ENCODE results near the gene UTP14C.
"Not testable (repeated sequence)": the region's sequence is repeated elsewhere in the genome, so short reads cannot be mapped to it uniquely, and the experiment has no call there.

The UTP14C gene

DNA sequence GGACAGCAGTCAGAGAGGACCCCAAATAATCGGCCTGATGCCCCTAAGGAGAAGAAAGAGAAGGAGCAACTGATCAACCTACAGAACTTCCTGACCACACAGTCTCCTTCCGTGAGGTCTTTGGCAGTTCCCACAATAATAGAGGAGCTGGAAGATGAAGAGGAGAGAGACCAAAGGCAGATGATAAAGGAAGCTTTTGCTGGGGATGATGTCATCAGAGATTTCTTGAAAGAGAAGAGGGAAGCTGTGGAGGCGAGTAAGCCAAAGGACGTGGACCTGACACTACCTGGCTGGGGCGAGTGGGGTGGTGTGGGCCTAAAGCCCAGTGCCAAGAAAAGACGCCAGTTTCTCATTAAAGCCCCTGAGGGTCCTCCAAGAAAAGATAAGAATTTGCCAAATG lies 5.9 kb downstream of the UTP14C start:
- Histone ChIP-seq H3K36me3 (ENCODE audit: control insufficient read depth in 1 of 2, insufficient read depth in 2 of 2, low read depth in 1 of 2, low read length in 2 of 2) (peaks cover 13 to 36% of the 10 kb centered on the region in 2 experiments), H3K9me3 (ENCODE audit: control insufficient read depth, low read length) (peaks cover 10% of the 10 kb centered on the region), H3K79me1 (replicated peaks; ENCODE audit: low read length, poor library complexity, severe bottlenecking) (peaks cover 35% of the 10 kb centered on the region)
- H3K14ac ChIP-seq (ENCODE audit: low read length in 2 of 2); H3K27me3 ChIP-seq (ENCODE audit: control insufficient read depth in 1 of 2, insufficient read depth in 1 of 2, low read length in 2 of 2); H4K91ac ChIP-seq (ENCODE audit: low read length); H2BK15ac ChIP-seq (ENCODE audit: low read depth, poor library complexity, severe bottlenecking); H3K27ac ChIP-seq (ENCODE audit: low read length, poor library complexity, severe bottlenecking); H3K4ac ChIP-seq (ENCODE audit: low read depth in 1 of 2, low read length in 2 of 2); H2AK5ac ChIP-seq (ENCODE audit: low read length, severe bottlenecking); H3K4me2 ChIP-seq (ENCODE audit: low read length, poor library complexity, severe bottlenecking); H4K8ac ChIP-seq (ENCODE audit: low read length); H3K9ac ChIP-seq (ENCODE audit: low read length); H3K4me3 ChIP-seq (ENCODE audit: insufficient read depth in 1 of 2, low read depth in 1 of 2, low read length in 2 of 2); H3K23ac ChIP-seq (ENCODE audit: low read length in 2 of 2); H3K18ac ChIP-seq (ENCODE audit: low read depth in 1 of 2, low read length in 2 of 2); H2BK5ac ChIP-seq (ENCODE audit: low read depth, low read length, poor library complexity, severe bottlenecking); H2BK120ac ChIP-seq (ENCODE audit: low read depth, low read length); H3K4me1 ChIP-seq (ENCODE audit: control insufficient read depth, insufficient read depth, low read depth, low read length); H2BK12ac ChIP-seq (ENCODE audit: low read length in 2 of 2); DNase-seq; H2AFZ ChIP-seq (ENCODE audit: low read depth, low read length): not testable (repeated sequence)
- 100% methylated on average over 5 of the region's 6 CpGs for WGBS

- no peak overlapping the region for H3K18ac ChIP-seq (ENCODE audit: low read depth in 1 of 2, low read length in 2 of 2)
- H4K91ac ChIP-seq (ENCODE audit: low read length): no peak overlapping the region
- H3K79me1 ChIP-seq (replicated peaks; ENCODE audit: low read length, poor library complexity, severe bottlenecking): peaks cover 19% of the 10 kb centered on the region
- H3K9me3 ChIP-seq (ENCODE audit: control insufficient read depth, low read length): peaks cover 5% of the 10 kb centered on the region
- H3K4ac ChIP-seq (ENCODE audit: low read depth in 1 of 2, low read length in 2 of 2): no peak overlapping the region
- H3K27ac ChIP-seq (ENCODE audit: low read length, poor library complexity, severe bottlenecking): no peak overlapping the region
- peaks cover 5 to 15% of the 10 kb centered on the region in 2 experiments for H3K36me3 ChIP-seq (ENCODE audit: control insufficient read depth in 1 of 2, insufficient read depth in 2 of 2, low read depth in 1 of 2, low read length in 2 of 2)
- H2BK120ac ChIP-seq (ENCODE audit: low read depth, low read length): no peak overlapping the region
- no peak overlapping the region for H3K14ac ChIP-seq (ENCODE audit: low read length in 2 of 2)
- no peak overlapping the region for H4K8ac ChIP-seq (ENCODE audit: low read length)
- 98% methylated on average over 2 of the region's 2 CpGs for WGBS
- H3K4me1 ChIP-seq (ENCODE audit: control insufficient read depth, insufficient read depth, low read depth, low read length): no peaks in the 10 kb centered on the region
- no peaks in the 10 kb centered on the region for H3K27me3 ChIP-seq (ENCODE audit: control insufficient read depth in 1 of 2, insufficient read depth in 1 of 2, low read length in 2 of 2)
- H2AK5ac ChIP-seq (ENCODE audit: low read length, severe bottlenecking): no peak overlapping the region
- H2BK12ac ChIP-seq (ENCODE audit: low read length in 2 of 2): no peak overlapping the region
- H2AFZ ChIP-seq (ENCODE audit: low read depth, low read length): no peak overlapping the region
- no peak overlapping the region for H3K4me2 ChIP-seq (ENCODE audit: low read length, poor library complexity, severe bottlenecking)
- no peak overlapping the region for H3K4me3 ChIP-seq (ENCODE audit: insufficient read depth in 1 of 2, low read depth in 1 of 2, low read length in 2 of 2)
- DNase-seq: no peak
- no peak overlapping the region for H2BK15ac ChIP-seq (ENCODE audit: low read depth, poor library complexity, severe bottlenecking)
- no peak overlapping the region for H3K23ac ChIP-seq (ENCODE audit: low read length in 2 of 2)
- H2BK5ac ChIP-seq (ENCODE audit: low read depth, low read length, poor library complexity, severe bottlenecking): no peak overlapping the region
- no peak overlapping the region for H3K9ac ChIP-seq (ENCODE audit: low read length)
Measured at GRCh38 chr13:52033039-52033438, 8.5 kb downstream of the UTP14C start.

DNA sequence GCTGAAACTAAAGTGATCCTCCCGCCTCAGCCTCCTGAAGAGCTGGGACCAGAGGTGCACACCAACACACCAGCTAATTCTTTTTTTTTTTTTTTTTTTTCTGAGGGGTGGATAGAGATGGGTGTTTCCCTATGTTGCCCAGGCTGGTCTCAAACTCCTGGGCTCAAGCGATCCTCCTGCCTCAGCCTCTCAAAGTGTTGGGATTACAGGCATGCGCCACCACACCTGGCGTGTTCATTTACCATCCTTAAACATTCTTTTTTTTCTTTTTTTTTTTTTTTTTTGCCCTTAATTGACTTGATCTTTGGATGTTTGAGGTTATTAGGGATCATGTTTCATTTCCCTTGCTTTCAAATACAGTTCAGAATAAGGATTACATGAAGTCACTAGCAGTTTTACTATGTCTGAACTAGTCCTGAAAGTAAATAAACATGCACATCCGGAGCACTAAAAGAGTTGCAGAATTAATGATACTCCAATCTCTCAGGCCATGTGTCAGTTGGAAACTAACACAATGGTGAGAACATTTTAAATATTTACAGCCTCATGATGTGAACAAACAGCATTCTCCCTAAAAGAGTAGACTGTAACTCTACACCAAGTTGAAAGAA lies 10.2 kb downstream of the UTP14C start:
- Histone ChIP-seq H3K9me3 (ENCODE audit: control insufficient read depth, low read length) (no peaks in the 10 kb centered on the region), H2AK5ac (ENCODE audit: low read length, severe bottlenecking) (no peak overlapping the region), H3K4me1 (ENCODE audit: control insufficient read depth, insufficient read depth, low read depth, low read length) (no peaks in the 10 kb centered on the region), H4K8ac (ENCODE audit: low read length) (no peak overlapping the region), H2BK12ac (ENCODE audit: low read length in 2 of 2) (no peak overlapping the region), H3K79me1 (replicated peaks; ENCODE audit: low read length, poor library complexity, severe bottlenecking) (peaks cover 16% of the 10 kb centered on the region), H3K4ac (ENCODE audit: low read depth in 1 of 2, low read length in 2 of 2) (no peak overlapping the region), H2BK120ac (ENCODE audit: low read depth, low read length) (no peak overlapping the region), H2AFZ (ENCODE audit: low read depth, low read length) (no peak overlapping the region), H3K18ac (ENCODE audit: low read depth in 1 of 2, low read length in 2 of 2) (no peak overlapping the region), H2BK15ac (ENCODE audit: low read depth, poor library complexity, severe bottlenecking) (no peak overlapping the region), H3K14ac (ENCODE audit: low read length in 2 of 2) (no peak overlapping the region), H3K27me3 (ENCODE audit: control insufficient read depth in 1 of 2, insufficient read depth in 1 of 2, low read length in 2 of 2) (no peaks in the 10 kb centered on the region), H4K91ac (ENCODE audit: low read length) (no peak overlapping the region), H3K23ac (ENCODE audit: low read length in 2 of 2) (no peak overlapping the region), H3K4me2 (ENCODE audit: low read length, poor library complexity, severe bottlenecking) (no peak overlapping the region), H3K9ac (ENCODE audit: low read length) (no peak overlapping the region), H3K4me3 (ENCODE audit: insufficient read depth in 1 of 2, low read depth in 1 of 2, low read length in 2 of 2) (no peak overlapping the region), H3K27ac (ENCODE audit: low read length, poor library complexity, severe bottlenecking) (no peak overlapping the region), H2BK5ac (ENCODE audit: low read depth, low read length, poor library complexity, severe bottlenecking) (no peak overlapping the region), H3K36me3 (ENCODE audit: control insufficient read depth in 1 of 2, insufficient read depth in 2 of 2, low read depth in 1 of 2, low read length in 2 of 2) (no peaks in the 10 kb centered on the region)
- 89% methylated on average over 1 of the region's 5 CpGs for WGBS
- DNase-seq: peak; percentile 3

DNA sequence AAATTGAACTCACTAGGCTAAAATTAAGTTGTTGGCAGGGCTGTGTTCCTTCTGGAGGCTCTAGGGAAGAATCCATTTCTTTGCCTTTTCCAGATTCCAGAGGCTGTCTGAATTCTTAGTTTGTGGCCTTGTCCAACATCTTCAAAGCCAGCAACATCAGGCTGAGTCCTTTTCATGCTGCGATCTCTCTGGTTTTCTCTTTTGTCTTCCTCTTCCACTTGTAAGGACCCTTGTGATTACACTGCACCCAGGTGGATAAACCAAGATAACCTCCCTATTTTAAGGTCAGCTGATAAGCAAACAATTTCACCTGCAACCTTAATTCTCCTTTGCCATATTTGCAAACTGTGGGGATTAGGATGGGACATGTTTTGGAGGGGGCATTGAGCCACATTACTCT lies 11.5 kb downstream of the UTP14C start:
- H3K4me1 ChIP-seq (ENCODE audit: control insufficient read depth, insufficient read depth, low read depth, low read length): no peaks in the 10 kb centered on the region
- H2BK12ac ChIP-seq (ENCODE audit: low read length in 2 of 2): no peak overlapping the region
- no peak overlapping the region for H2AK5ac ChIP-seq (ENCODE audit: low read length, severe bottlenecking)
- H3K4ac ChIP-seq (ENCODE audit: low read depth in 1 of 2, low read length in 2 of 2): no peak overlapping the region
- DNase-seq: no peak
- H3K23ac ChIP-seq (ENCODE audit: low read length in 2 of 2): no peak overlapping the region
- H4K91ac ChIP-seq (ENCODE audit: low read length): no peak overlapping the region
- peaks cover 6% of the 10 kb centered on the region for H3K79me1 ChIP-seq (replicated peaks; ENCODE audit: low read length, poor library complexity, severe bottlenecking)
- 94% methylated on average over 1 of the region's 1 CpG for WGBS
- no peak overlapping the region for H3K4me2 ChIP-seq (ENCODE audit: low read length, poor library complexity, severe bottlenecking)
- H3K36me3 ChIP-seq (ENCODE audit: control insufficient read depth in 1 of 2, insufficient read depth in 2 of 2, low read depth in 1 of 2, low read length in 2 of 2): no peaks in the 10 kb centered on the region
- H3K4me3 ChIP-seq (ENCODE audit: insufficient read depth in 1 of 2, low read depth in 1 of 2, low read length in 2 of 2): no peak overlapping the region
- H2BK15ac ChIP-seq (ENCODE audit: low read depth, poor library complexity, severe bottlenecking): no peak overlapping the region
- no peak overlapping the region for H3K9ac ChIP-seq (ENCODE audit: low read length)
- no peak overlapping the region for H3K27ac ChIP-seq (ENCODE audit: low read length, poor library complexity, severe bottlenecking)
- no peak overlapping the region for H2AFZ ChIP-seq (ENCODE audit: low read depth, low read length)
- no peak overlapping the region for H2BK120ac ChIP-seq (ENCODE audit: low read depth, low read length)
- no peaks in the 10 kb centered on the region for H3K9me3 ChIP-seq (ENCODE audit: control insufficient read depth, low read length)
- H3K18ac ChIP-seq (ENCODE audit: low read depth in 1 of 2, low read length in 2 of 2): no peak overlapping the region
- H2BK5ac ChIP-seq (ENCODE audit: low read depth, low read length, poor library complexity, severe bottlenecking): no peak overlapping the region
- H3K14ac ChIP-seq (ENCODE audit: low read length in 2 of 2): no peak overlapping the region
- H3K27me3 ChIP-seq (ENCODE audit: control insufficient read depth in 1 of 2, insufficient read depth in 1 of 2, low read length in 2 of 2): no peaks in the 10 kb centered on the region
- H4K8ac ChIP-seq (ENCODE audit: low read length): no peak overlapping the region
